CD4-positive, alpha-beta T cell (primary cell): Measurements from ENCODE around the gene ME1. TPM values are rescaled to one million over a fixed set of nuclear protein-coding genes. Genes with fewer than 3 reads are reported as not detected.

ENCODE experiments used
- ATAC-seq: fragments of 200-7000 bp; cut with Tn5 transposase; one replicate; pipeline ENCODE4 v1.10.0; 2022; ENCODE audit warnings: mild to moderate bottlenecking; ENCODE audit not compliant: poor library complexity
- CTCF ChIA-PET: fragments of 350-600 bp; sonication (Branson Sonifier 250); formaldehyde crosslinking; loops from one replicate; lab custom pipeline; 2021; ENCODE audit warnings: antibody characterized with exemption, inconsistent platforms; lab: Charles Lee
- POLR2A ChIA-PET: fragments of 350-600 bp; sonication (Branson Sonifier 250); formaldehyde crosslinking; loops from one replicate; lab custom pipeline; 2021; ENCODE audit warnings: antibody characterized with exemption, inconsistent platforms; lab: Charles Lee
- DNase-seq, 14 experiments: peaks; one replicate each; pipeline ENCODE4 v3.0.0-alpha.2; 2013 to 2020; ENCODE audit warnings: mixed read lengths in 2 of 14
- H3K27ac ChIP-seq, 2 donors: one replicate each; pipeline versions ENCODE4 v1.5.1 to v1.7.0; 2013; ENCODE audit warnings: low read length in 2 of 2, low read depth in 1 of 2, mild to moderate bottlenecking in 1 of 2
- H3K27me3 ChIP-seq, 2 experiments: 1 replicate in 1 of 2; 2 replicates in 1 of 2; pipeline versions ENCODE4 v1.6.1 to v1.7.0; 2013; ENCODE audit warnings: low read length in 2 of 2, control low read depth in 1 of 2, mild to moderate bottlenecking in 1 of 2, moderate library complexity in 1 of 2; ENCODE audit not compliant: insufficient read depth in 2 of 2, control insufficient read depth in 1 of 2
- H3K36me3 ChIP-seq: one replicate; pipeline ENCODE4 v1.6.1; 2013; ENCODE audit warnings: low read length, control low read depth; ENCODE audit not compliant: insufficient read depth
- H3K4me1 ChIP-seq: one replicate; pipeline ENCODE4 v1.6.1; 2013; ENCODE audit warnings: low read length, control low read depth; ENCODE audit not compliant: insufficient read depth
- H3K4me3 ChIP-seq: one replicate; pipeline ENCODE4 v1.5.1; 2013; ENCODE audit warnings: mild to moderate bottlenecking, low read length, moderate library complexity
- H3K9me3 ChIP-seq, 2 experiments: 1 replicate in 1 of 2; 2 replicates in 1 of 2; pipeline versions ENCODE4 v1.6.1 to v1.7.0; 2013; ENCODE audit warnings: low read length in 2 of 2, mild to moderate bottlenecking in 2 of 2, control low read depth in 1 of 2, moderate library complexity in 1 of 2; ENCODE audit not compliant: control insufficient read depth in 1 of 2, insufficient read depth in 1 of 2
- H3K27ac Mint-ChIP-seq: one replicate; pipeline ENCODE4 v1.8.0; 2020; ENCODE audit warnings: mixed read lengths
- H3K27me3 Mint-ChIP-seq: one replicate; pipeline ENCODE4 v1.8.0; 2021; ENCODE audit warnings: mixed read lengths
- H3K36me3 Mint-ChIP-seq: one replicate; pipeline ENCODE4 v1.8.0; 2021; ENCODE audit warnings: low read depth, mixed read lengths
- H3K4me1 Mint-ChIP-seq: one replicate; pipeline ENCODE4 v1.8.0; 2021; ENCODE audit warnings: low read depth, mixed read lengths
- H3K4me3 Mint-ChIP-seq: one replicate; pipeline ENCODE4 v1.8.0; 2020; ENCODE audit warnings: mild to moderate bottlenecking, mixed read lengths
- H3K9me3 Mint-ChIP-seq: one replicate; pipeline ENCODE4 v1.8.0; 2020; ENCODE audit warnings: mixed read lengths
- CTCF ChIP-seq: fragments of 200-600 bp; IDR thresholded peaks from one replicate; pipeline ENCODE4 v1.8.0; 2022; ENCODE audit warnings: antibody characterized with exemption, mild to moderate bottlenecking
- intact Hi-C, 2 experiments: fragments of 100-400 bp; cut with DNase I in 1 of 2; cut with micrococcal nuclease in 1 of 2; formaldehyde crosslinking; loops; one replicate each; pipeline versions ENCODE4 v1.15.1 to v1.9.0; 2023 to 2025; cut with DNase I, micrococcal nuclease
- total RNA-seq, 174 experiments: library from RNA in 2 of 174; stranded (reverse) in 2 of 174; gene quantifications; one replicate each; pipeline ENCODE4 v1.2.3 and lab custom pipeline; 2021 to 2026

Gene ME1
- total RNA-seq, 2 experiments from 2014 or later: not detected

- Histone ChIP-seq H3K27me3 (no peaks in the 10 kb centered on the region), H3K9me3 (no peaks in the 10 kb centered on the region), H3K36me3 (no peaks in the 10 kb centered on the region), H3K4me1 (no peaks in the 10 kb centered on the region), H3K27ac (no peak overlapping the region), H3K4me3 (no peak overlapping the region)
- Mint-ChIP-seq H3K36me3 (no peaks in the 10 kb centered on the region), H3K27me3 (peaks cover 5% of the 10 kb centered on the region), H3K4me3 (no peak overlapping the region), H3K4me1 (no peaks in the 10 kb centered on the region), H3K27ac (no peak overlapping the region), H3K9me3 (no peaks in the 10 kb centered on the region)
- intact Hi-C loops: no loop called here
- ATAC-seq (no peak), DNase-seq (no peak)
- CTCF ChIA-PET: no interaction called here
- POLR2A ChIA-PET: no interaction called here
- no peak for TF ChIP-seq CTCF
Observed at GRCh38 chr6:83476971-83477370, 46.1 kb upstream of the ME1 start.

- Histone ChIP-seq H3K4me3 (no peak overlapping the region), H3K4me1 (no peaks in the 10 kb centered on the region), H3K9me3 (no peaks in the 10 kb centered on the region), H3K27ac (no peak overlapping the region), H3K36me3 (no peaks in the 10 kb centered on the region), H3K27me3 (no peaks in the 10 kb centered on the region)
- ATAC-seq: no peak
- Mint-ChIP-seq H3K4me1 (no peaks in the 10 kb centered on the region), H3K36me3 (no peaks in the 10 kb centered on the region), H3K9me3 (no peaks in the 10 kb centered on the region), H3K4me3 (no peak overlapping the region), H3K27ac (no peak overlapping the region), H3K27me3 (no peaks in the 10 kb centered on the region)
- ChIA-PET CTCF (no interaction called here), POLR2A (no interaction called here)
- no peak for TF ChIP-seq CTCF
- DNase-seq: no peak
- intact Hi-C loops: no loop called here
Observed at GRCh38 chr6:83474309-83474708, 43.5 kb upstream of the ME1 start.

GRCh38 chr6:83472767-83473166 is 41.9 kb upstream of the ME1 start:
- Histone ChIP-seq H3K4me3 (no peak overlapping the region), H3K4me1 (no peaks in the 10 kb centered on the region), H3K27me3 (no peaks in the 10 kb centered on the region), H3K27ac (no peak overlapping the region), H3K36me3 (no peaks in the 10 kb centered on the region), H3K9me3 (no peaks in the 10 kb centered on the region)
- Mint-ChIP-seq H3K9me3 (no peaks in the 10 kb centered on the region), H3K36me3 (no peaks in the 10 kb centered on the region), H3K27me3 (no peaks in the 10 kb centered on the region), H3K4me3 (no peak overlapping the region), H3K27ac (no peak overlapping the region), H3K4me1 (no peaks in the 10 kb centered on the region)
- DNase-seq (no peak), ATAC-seq (no peak)
- ChIA-PET CTCF (no interaction called here), POLR2A (no interaction called here)
- intact Hi-C loops: no loop called here
- TF ChIP-seq CTCF: no peak
